GM19455 (cell line): ENCODE results near the gene ZNF804A.
"Not testable (repeated sequence)": the region's sequence is repeated elsewhere in the genome, so short reads cannot be mapped to it uniquely, and the experiment has no call there.

ENCODE experiments used
- ATAC-seq: cut with Tn5 transposase; IDR thresholded peaks from one replicate; pipeline ENCODE4 v1.9.1; 2021; ENCODE audit not compliant: unreplicated experiment

The ZNF804A gene

GRCh38 chr2:184814421-184814820 lies 216.1 kb downstream of the ZNF804A start:
- ATAC-seq: no peak

- no peak for ATAC-seq
Observed at GRCh38 chr2:184815824-184816223, 217.5 kb downstream of the ZNF804A start.

- no peak for ATAC-seq
Observed at GRCh38 chr2:184824597-184824996, 226.3 kb downstream of the ZNF804A start.

GRCh38 chr2:184830531-184830930 lies 232.2 kb downstream of the ZNF804A start:
- no peak for ATAC-seq

- no peak for ATAC-seq
Observed at GRCh38 chr2:184834699-184835397, 236.5 kb downstream of the ZNF804A start.

- ATAC-seq: no peak
Observed at GRCh38 chr2:184835398-184835715, 237.0 kb downstream of the ZNF804A start.

- ATAC-seq: no peak
Observed at GRCh38 chr2:184847331-184847730, 249.0 kb downstream of the ZNF804A start.

- no peak for ATAC-seq
Observed at GRCh38 chr2:184849516-184849915, 251.2 kb downstream of the ZNF804A start.

GRCh38 chr2:184851576-184851975 lies 253.2 kb downstream of the ZNF804A start:
- no peak for ATAC-seq

- ATAC-seq: no peak
Observed at GRCh38 chr2:184859187-184859586, 260.9 kb downstream of the ZNF804A start.

- ATAC-seq: no peak
Observed at GRCh38 chr2:184860744-184861143, 262.4 kb downstream of the ZNF804A start.

GRCh38 chr2:184875212-184875611 lies 276.9 kb downstream of the ZNF804A start:
- no peak for ATAC-seq

GRCh38 chr2:184875911-184876310 lies 277.6 kb downstream of the ZNF804A start:
- ATAC-seq: no peak

- ATAC-seq: no peak
Observed at GRCh38 chr2:184877909-184878308, 279.6 kb downstream of the ZNF804A start.

- no peak for ATAC-seq
Observed at GRCh38 chr2:184879671-184880070, 281.3 kb downstream of the ZNF804A start.

GRCh38 chr2:184886585-184886984 lies 288.3 kb downstream of the ZNF804A start:
- ATAC-seq: not testable (repeated sequence)

GRCh38 chr2:184890311-184890710 lies 292.0 kb downstream of the ZNF804A start:
- no peak for ATAC-seq

GRCh38 chr2:184904991-184905390 lies 306.7 kb downstream of the ZNF804A start:
- no peak for ATAC-seq

- no peak for ATAC-seq
Observed at GRCh38 chr2:184906160-184906559, 307.8 kb downstream of the ZNF804A start.

GRCh38 chr2:184906709-184907108 lies 308.4 kb downstream of the ZNF804A start:
- no peak for ATAC-seq

- no peak for ATAC-seq
Observed at GRCh38 chr2:184908966-184909365, 310.6 kb downstream of the ZNF804A start.

GRCh38 chr2:184920451-184920965 lies 322.2 kb downstream of the ZNF804A start:
- ATAC-seq: no peak

- no peak for ATAC-seq
Observed at GRCh38 chr2:184921676-184922075, 323.3 kb downstream of the ZNF804A start.
